ENCODE results near the gene ANKLE2. TPM values are rescaled to one million over a fixed set of nuclear protein-coding genes. Genes with fewer than 3 reads are reported as not detected.

The ANKLE2 gene
- polyA plus RNA-seq, 1 donor (not counting 4 experiments of a cell fraction or from before 2014, with no cell fraction given): 109 TPM

- Histone ChIP-seq H3K27ac (ENCODE audit: control insufficient read depth, insufficient read depth, low read length) (no peak overlapping the region), H3K4me1 (ENCODE audit: control insufficient read depth, extremely low read depth, insufficient read depth, low read length) (no peaks in the 10 kb centered on the region), H3K27me3 (ENCODE audit: control insufficient read depth, extremely low read depth, insufficient read depth, low read length) (no peaks in the 10 kb centered on the region), H3K79me2 (ENCODE audit: control insufficient read depth, insufficient read depth, low read length) (peaks cover 28% of the 10 kb centered on the region), H3K9me3 (ENCODE audit: control insufficient read depth, low read depth, low read length) (no peaks in the 10 kb centered on the region), H3K4me3 (ENCODE audit: control insufficient read depth in 2 of 3, extremely low read depth in 1 of 3, insufficient read depth in 2 of 3, low read depth in 1 of 3, low read length in 3 of 3) (no peak overlapping the region), H4K20me1 (ENCODE audit: control insufficient read depth, extremely low read depth, insufficient read depth, low read length) (peaks cover 15% of the 10 kb centered on the region), H3K9ac (ENCODE audit: control insufficient read depth, extremely low read depth, insufficient read depth, low read length) (no peak overlapping the region), H3K9me1 (ENCODE audit: control insufficient read depth, extremely low read depth, insufficient read depth, low read length) (no peaks in the 10 kb centered on the region), H3K36me3 (ENCODE audit: control insufficient read depth in 2 of 2, extremely low read depth in 1 of 2, insufficient read depth in 2 of 2, low read length in 2 of 2) (peaks cover 38 to 41% of the 10 kb centered on the region in 2 experiments), H2AFZ (ENCODE audit: control insufficient read depth, low read length) (no peak overlapping the region), H3K4me2 (ENCODE audit: control insufficient read depth, extremely low read depth, insufficient read depth, low read depth, low read length) (no peak overlapping the region)
- dilution Hi-C loops (cut with MboI; ENCODE audit: extremely low pct_ligation_motif_present, low sequenced_read_pairs): no loop called here
- DNase-seq (ENCODE audit: low read depth, low spot score): no peak
- TF ChIP-seq, protein P1, sequence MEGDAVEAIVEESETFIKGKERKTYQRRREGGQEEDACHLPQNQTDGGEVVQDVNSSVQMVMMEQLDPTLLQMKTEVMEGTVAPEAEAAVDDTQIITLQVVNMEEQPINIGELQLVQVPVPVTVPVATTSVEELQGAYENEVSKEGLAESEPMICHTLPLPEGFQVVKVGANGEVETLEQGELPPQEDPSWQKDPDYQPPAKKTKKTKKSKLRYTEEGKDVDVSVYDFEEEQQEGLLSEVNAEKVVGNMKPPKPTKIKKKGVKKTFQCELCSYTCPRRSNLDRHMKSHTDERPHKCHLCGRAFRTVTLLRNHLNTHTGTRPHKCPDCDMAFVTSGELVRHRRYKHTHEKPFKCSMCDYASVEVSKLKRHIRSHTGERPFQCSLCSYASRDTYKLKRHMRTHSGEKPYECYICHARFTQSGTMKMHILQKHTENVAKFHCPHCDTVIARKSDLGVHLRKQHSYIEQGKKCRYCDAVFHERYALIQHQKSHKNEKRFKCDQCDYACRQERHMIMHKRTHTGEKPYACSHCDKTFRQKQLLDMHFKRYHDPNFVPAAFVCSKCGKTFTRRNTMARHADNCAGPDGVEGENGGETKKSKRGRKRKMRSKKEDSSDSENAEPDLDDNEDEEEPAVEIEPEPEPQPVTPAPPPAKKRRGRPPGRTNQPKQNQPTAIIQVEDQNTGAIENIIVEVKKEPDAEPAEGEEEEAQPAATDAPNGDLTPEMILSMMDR (optimal IDR thresholded peaks at IDR 0.05 in 1 of 3, IDR thresholded peaks at IDR 0.05 in 1 of 3, conservative IDR thresholded peaks at IDR 0.05 in 1 of 3; ENCODE audit: extremely low read depth in 1 of 3, insufficient read depth in 2 of 3, low read length in 3 of 3): no peak
- no peak for TF ChIP-seq EZH2 (IDR thresholded peaks at IDR 0.05; ENCODE audit: low read length)
- no peak for FAIRE-seq
Observed at GRCh38 chr12:132807295-132808092, 45.9 kb upstream of the ANKLE2 start.

GRCh38 chr12:132806857-132807256 is 45.2 kb upstream of the ANKLE2 start:
- Histone ChIP-seq H3K9me3 (ENCODE audit: control insufficient read depth, low read depth, low read length) (no peaks in the 10 kb centered on the region), H3K79me2 (ENCODE audit: control insufficient read depth, insufficient read depth, low read length) (peaks cover 28% of the 10 kb centered on the region), H3K4me3 (ENCODE audit: control insufficient read depth in 2 of 3, extremely low read depth in 1 of 3, insufficient read depth in 2 of 3, low read depth in 1 of 3, low read length in 3 of 3) (no peak overlapping the region), H3K27ac (ENCODE audit: control insufficient read depth, insufficient read depth, low read length) (no peak overlapping the region), H2AFZ (ENCODE audit: control insufficient read depth, low read length) (no peak overlapping the region), H3K9me1 (ENCODE audit: control insufficient read depth, extremely low read depth, insufficient read depth, low read length) (no peaks in the 10 kb centered on the region), H3K4me2 (ENCODE audit: control insufficient read depth, extremely low read depth, insufficient read depth, low read depth, low read length) (no peak overlapping the region), H4K20me1 (ENCODE audit: control insufficient read depth, extremely low read depth, insufficient read depth, low read length) (peaks cover 15% of the 10 kb centered on the region), H3K9ac (ENCODE audit: control insufficient read depth, extremely low read depth, insufficient read depth, low read length) (no peak overlapping the region), H3K4me1 (ENCODE audit: control insufficient read depth, extremely low read depth, insufficient read depth, low read length) (no peaks in the 10 kb centered on the region), H3K36me3 (ENCODE audit: control insufficient read depth in 2 of 2, extremely low read depth in 1 of 2, insufficient read depth in 2 of 2, low read length in 2 of 2) (peaks cover 35 to 43% of the 10 kb centered on the region in 2 experiments), H3K27me3 (ENCODE audit: control insufficient read depth, extremely low read depth, insufficient read depth, low read length) (no peaks in the 10 kb centered on the region)
- TF ChIP-seq, protein P1 (optimal IDR thresholded peaks at IDR 0.05 in 1 of 3, IDR thresholded peaks at IDR 0.05 in 1 of 3, conservative IDR thresholded peaks at IDR 0.05 in 1 of 3; ENCODE audit: extremely low read depth in 1 of 3, insufficient read depth in 2 of 3, low read length in 3 of 3): no peak
- dilution Hi-C loops (cut with MboI; ENCODE audit: extremely low pct_ligation_motif_present, low sequenced_read_pairs): no loop called here
- no peak for DNase-seq (ENCODE audit: low read depth, low spot score)
- FAIRE-seq: no peak

All from keratinocyte (primary cell).